Measurements from ENCODE around the gene GAPVD1. TPM values are rescaled to one million over a fixed set of nuclear protein-coding genes. Genes with fewer than 3 reads are reported as not detected.
"Not testable (repeated sequence)": the region's sequence is repeated elsewhere in the genome, so short reads cannot be mapped to it uniquely, and the experiment has no call there.

Gene GAPVD1
- total RNA-seq, 2 donors from 2014 or later: 44.4 to 48.4 TPM

GRCh38 chr9:125227761-125228160 is 33.9 kb upstream of the GAPVD1 start:
- H3K27ac Mint-ChIP-seq: no peak overlapping the region
- no peaks in the 10 kb centered on the region for H3K4me1 ChIP-seq (ENCODE audit: control insufficient read depth, insufficient read depth, low read length)

GRCh38 chr9:125233678-125234077 is 27.9 kb upstream of the GAPVD1 start:
- Mint-ChIP-seq H3K36me3 (ENCODE audit: low read depth) (peaks cover 58% of the 10 kb centered on the region), H3K27me3 (ENCODE audit: insufficient read depth) (no peaks in the 10 kb centered on the region), H3K27ac (peak overlapping the region; percentile 27), H3K4me1 (peaks cover 35% of the 10 kb centered on the region), H3K9me3 (no peaks in the 10 kb centered on the region), H3K4me3 (no peak overlapping the region)
- Histone ChIP-seq H3K4me3 (ENCODE audit: low read length) (no peak overlapping the region), H3K9ac (ENCODE audit: extremely low read depth, low read length, poor library complexity, severe bottlenecking) (no peak overlapping the region), H3K36me3 (ENCODE audit: control insufficient read depth, insufficient read depth, low read length) (peaks cover 54% of the 10 kb centered on the region), H3K27me3 (ENCODE audit: control insufficient read depth, insufficient read depth, low read length, poor library complexity, severe bottlenecking) (no peaks in the 10 kb centered on the region), H3K9me3 (ENCODE audit: control insufficient read depth, low read length) (no peaks in the 10 kb centered on the region), H3K4me1 (ENCODE audit: control insufficient read depth, insufficient read depth, low read length) (no peaks in the 10 kb centered on the region), H3K27ac (ENCODE audit: low read depth, low read length) (no peak overlapping the region)
- 93 to 96% methylated on average over 2 of the region's 3 CpGs for WGBS, 2 experiments (ENCODE audit: insufficient coverage in 1 of 2, insufficient read length in 1 of 2)
- no peak for DNase-seq
- TF ChIP-seq CTCF (conservative IDR thresholded peaks at IDR 0.05): no peak

More at GRCh38 chr9:125227761-125228160, 33.9 kb upstream of the GAPVD1 start:
- Mint-ChIP-seq H3K4me1 (no peaks in the 10 kb centered on the region), H3K27me3 (ENCODE audit: insufficient read depth) (no peaks in the 10 kb centered on the region), H3K9me3 (no peaks in the 10 kb centered on the region), H3K4me3 (no peak overlapping the region), H3K36me3 (ENCODE audit: low read depth) (peaks cover 28% of the 10 kb centered on the region)
- no peak for TF ChIP-seq CTCF (conservative IDR thresholded peaks at IDR 0.05)
- WGBS, 2 experiments (ENCODE audit: insufficient coverage in 1 of 2, insufficient read length in 1 of 2): 98 to 100% methylated on average over 2 to 6 of the region's 6 CpGs
- Histone ChIP-seq H3K27me3 (ENCODE audit: control insufficient read depth, insufficient read depth, low read length, poor library complexity, severe bottlenecking) (no peaks in the 10 kb centered on the region), H3K9me3 (ENCODE audit: control insufficient read depth, low read length) (no peaks in the 10 kb centered on the region), H3K36me3 (ENCODE audit: control insufficient read depth, insufficient read depth, low read length) (peaks cover 24% of the 10 kb centered on the region), H3K9ac (ENCODE audit: extremely low read depth, low read length, poor library complexity, severe bottlenecking) (no peak overlapping the region), H3K4me3 (ENCODE audit: low read length) (no peak overlapping the region), H3K27ac (ENCODE audit: low read depth, low read length) (no peak overlapping the region)
- no peak for DNase-seq

- 94 to 95% methylated on average over 4 to 7 of the region's 8 CpGs for WGBS, 2 experiments (ENCODE audit: insufficient coverage in 1 of 2, insufficient read length in 1 of 2)
- not testable (repeated sequence) for H3K27ac ChIP-seq (ENCODE audit: low read depth, low read length); DNase-seq
Measured at GRCh38 chr9:125234099-125234498, 27.5 kb upstream of the GAPVD1 start.

More at GRCh38 chr9:125234099-125234498, 27.5 kb upstream of the GAPVD1 start:
- H3K4me3 ChIP-seq (ENCODE audit: low read length); H3K9me3 Mint-ChIP-seq; H3K4me1 ChIP-seq (ENCODE audit: control insufficient read depth, insufficient read depth, low read length); H3K27ac Mint-ChIP-seq; H3K4me3 Mint-ChIP-seq; H3K9me3 ChIP-seq (ENCODE audit: control insufficient read depth, low read length); H3K27me3 ChIP-seq (ENCODE audit: control insufficient read depth, insufficient read depth, low read length, poor library complexity, severe bottlenecking); H3K27me3 Mint-ChIP-seq (ENCODE audit: insufficient read depth); H3K9ac ChIP-seq (ENCODE audit: extremely low read depth, low read length, poor library complexity, severe bottlenecking): not testable (repeated sequence)
- Mint-ChIP-seq H3K36me3 (ENCODE audit: low read depth) (peaks cover 62% of the 10 kb centered on the region), H3K4me1 (peaks cover 39% of the 10 kb centered on the region)
- H3K36me3 ChIP-seq (ENCODE audit: control insufficient read depth, insufficient read depth, low read length): peaks cover 58% of the 10 kb centered on the region
